RWPE2 (cell line): ENCODE measurements around the gene SRP19.

ENCODE experiments used
- ATAC-seq: fragments of 200-7000 bp; cut with Tn5 transposase; 3 replicates; pipeline ENCODE4 v1.9.1; 2021; ENCODE audit warnings: low read depth
- DNase-seq: peaks from one replicate; pipeline ENCODE4 v3.0.0-alpha.2; 2020; ENCODE audit warnings: low spot score
- H3K27ac ChIP-seq: fragments of 450-650 bp; 2 replicates; pipeline ENCODE4 v1.5.1; 2017; ENCODE audit warnings: mild to moderate bottlenecking; ENCODE audit not compliant: poor library complexity, severe bottlenecking
- H3K27me3 ChIP-seq: fragments of 250-450 bp; sonication (Bioruptor Pico); 2 replicates; pipeline ENCODE4 v1.5.1; 2021; ENCODE audit warnings: mild to moderate bottlenecking, moderate library complexity; ENCODE audit not compliant: insufficient read depth, poor library complexity, severe bottlenecking
- H3K36me3 ChIP-seq: fragments of 250-450 bp; sonication (Bioruptor Pico); 2 replicates; pipeline ENCODE4 v1.5.1; 2020; ENCODE audit warnings: low read depth, mild to moderate bottlenecking, moderate library complexity
- H3K4me1 ChIP-seq: fragments of 250-450 bp; sonication (Bioruptor Pico); 2 replicates; pipeline ENCODE4 v1.5.1; 2021; ENCODE audit warnings: mild to moderate bottlenecking, moderate library complexity; ENCODE audit not compliant: insufficient read depth, poor library complexity, severe bottlenecking
- H3K4me3 ChIP-seq: fragments of 250-450 bp; sonication (Bioruptor Pico); 2 replicates; pipeline ENCODE4 v1.5.1; 2021; ENCODE audit warnings: mild to moderate bottlenecking, moderate library complexity; ENCODE audit not compliant: severe bottlenecking
- H3K9me3 ChIP-seq: fragments of 250-450 bp; sonication (Bioruptor Pico); 2 replicates; pipeline ENCODE4 v1.5.1; 2021; ENCODE audit warnings: mild to moderate bottlenecking, moderate library complexity; ENCODE audit not compliant: severe bottlenecking
- CTCF ChIP-seq: fragments of 450-650 bp; IDR thresholded peaks from one replicate; pipeline ENCODE4 v1.5.1; 2017; ENCODE audit warnings: mild to moderate bottlenecking, moderate library complexity; ENCODE audit not compliant: poor library complexity, severe bottlenecking

Gene SRP19

GRCh38 chr5:112918679-112919078, 57.6 kb downstream of the SRP19 start:
- no peaks in the 10 kb centered on the region for H3K27me3 ChIP-seq
- peaks cover 6% of the 10 kb centered on the region for H3K4me1 ChIP-seq
- no peak overlapping the region for H3K27ac ChIP-seq
- no peak for DNase-seq
- TF ChIP-seq CTCF, result no peak
- no peak overlapping the region for H3K4me3 ChIP-seq
- H3K9me3 ChIP-seq, result no peaks in the 10 kb centered on the region
- H3K36me3 ChIP-seq, result peaks cover 63% of the 10 kb centered on the region
- no peak for ATAC-seq
